Naive thymus-derived CD4-positive, alpha-beta T cell (primary cell): Measurements from ENCODE around the gene TBCD. TPM values are rescaled to one million over a fixed set of nuclear protein-coding genes. Genes with fewer than 3 reads are reported as not detected.

ENCODE experiments used
- ATAC-seq: fragments of 150-1000 bp; cut with Tn5 transposase; 2 replicates; pipeline ENCODE4 v1.10.0; 2021; ENCODE audit warnings: mild to moderate bottlenecking, moderate library complexity
- CTCF ChIA-PET: fragments of 350-600 bp; sonication (Branson Sonifier 250); formaldehyde crosslinking; loops from one replicate; lab custom pipeline; 2021; ENCODE audit warnings: antibody characterized with exemption; lab: Charles Lee
- POLR2A ChIA-PET: fragments of 350-600 bp; sonication (Branson Sonifier 250); formaldehyde crosslinking; loops from one replicate; lab custom pipeline; 2021; ENCODE audit warnings: antibody characterized with exemption, inconsistent platforms; lab: Charles Lee
- DNase-seq, 9 donors: peaks; one replicate each; pipeline versions ENCODE4 v3.0.0 to v3.0.0-alpha.2; 2020 to 2022; ENCODE audit warnings: mixed read lengths in 1 of 9
- H3K27ac ChIP-seq: one replicate; pipeline ENCODE4 v1.7.0; 2013; ENCODE audit warnings: mild to moderate bottlenecking, low read depth, low read length, moderate library complexity
- H3K27me3 ChIP-seq, 2 donors: one replicate each; pipeline ENCODE4 v1.7.0; 2013; ENCODE audit warnings: low read length in 2 of 2, mild to moderate bottlenecking in 2 of 2, moderate library complexity in 2 of 2; ENCODE audit not compliant: control insufficient read depth in 2 of 2, insufficient read depth in 2 of 2
- H3K36me3 ChIP-seq, 3 experiments: 1 replicate in 2 of 3; 2 replicates in 1 of 3; pipeline ENCODE4 v1.7.0; 2013; ENCODE audit warnings: low read length in 3 of 3, mild to moderate bottlenecking in 3 of 3, moderate library complexity in 1 of 3; ENCODE audit not compliant: insufficient read depth in 3 of 3, control insufficient read depth in 2 of 3
- H3K4me1 ChIP-seq, 2 donors: one replicate each; pipeline ENCODE4 v1.7.0; 2013; ENCODE audit warnings: low read length in 2 of 2, mild to moderate bottlenecking in 2 of 2, moderate library complexity in 1 of 2; ENCODE audit not compliant: control insufficient read depth in 2 of 2, insufficient read depth in 2 of 2
- H3K4me3 ChIP-seq: 2 replicates; pipeline ENCODE4 v1.7.0; 2013; ENCODE audit warnings: mild to moderate bottlenecking, low read length
- H3K9me3 ChIP-seq, 3 experiments: 1 replicate in 2 of 3; 2 replicates in 1 of 3; pipeline ENCODE4 v1.7.0; 2013; ENCODE audit warnings: low read length in 3 of 3; ENCODE audit not compliant: control insufficient read depth in 2 of 3
- H3K27ac Mint-ChIP-seq, 9 donors: one replicate each; pipeline ENCODE4 v1.8.0; 2020 to 2022; ENCODE audit warnings: mixed read lengths in 9 of 9, mild to moderate bottlenecking in 8 of 9, moderate library complexity in 5 of 9, inconsistent platforms in 2 of 9
- H3K27me3 Mint-ChIP-seq, 5 donors: one replicate each; pipeline ENCODE4 v1.8.0; 2021 to 2022; ENCODE audit warnings: mixed read lengths in 5 of 5, mild to moderate bottlenecking in 1 of 5
- H3K36me3 Mint-ChIP-seq, 5 donors: one replicate each; pipeline ENCODE4 v1.8.0; 2020 to 2022; ENCODE audit warnings: mixed read lengths in 5 of 5, mild to moderate bottlenecking in 3 of 5, inconsistent platforms in 1 of 5
- H3K4me1 Mint-ChIP-seq, 7 donors: one replicate each; pipeline ENCODE4 v1.8.0; 2020 to 2022; ENCODE audit warnings: mixed read lengths in 7 of 7, mild to moderate bottlenecking in 3 of 7, inconsistent platforms in 1 of 7
- H3K4me3 Mint-ChIP-seq, 10 donors: one replicate each; pipeline ENCODE4 v1.8.0; 2020 to 2022; ENCODE audit warnings: mild to moderate bottlenecking in 10 of 10, mixed read lengths in 10 of 10, moderate library complexity in 6 of 10, inconsistent platforms in 2 of 10
- H3K9me3 Mint-ChIP-seq, 11 donors: one replicate each; pipeline ENCODE4 v1.8.0; 2020 to 2022; ENCODE audit warnings: mixed read lengths in 11 of 11, mild to moderate bottlenecking in 4 of 11, inconsistent platforms in 1 of 11, moderate library complexity in 1 of 11
- intact Hi-C, 2 donors: fragments of 100-400 bp; cut with micrococcal nuclease; formaldehyde crosslinking; loops; one replicate each; pipeline ENCODE4 v1.15.1; 2023
- polyA plus RNA-seq, 2 donors: library from polyadenylated mRNA; unstranded; fragments of 300-500 nt; fragmentation: Illumina TruSeq; gene quantifications; one replicate each; pipeline ENCODE4 v1.2.3, GENCODE V29; 2021
- total RNA-seq, 6 experiments: library from RNA in 5 of 6; stranded (reverse) in 5 of 6; gene quantifications; 1 replicate in 5 of 6; 2 replicates in 1 of 6; pipeline ENCODE4 v1.2.3 and lab custom pipeline; 2021 to 2026

TBCD gene
- total and polyA plus RNA-seq, 7 experiments from 2014 or later: 61.5 to 255 (median 123) TPM

DNA sequence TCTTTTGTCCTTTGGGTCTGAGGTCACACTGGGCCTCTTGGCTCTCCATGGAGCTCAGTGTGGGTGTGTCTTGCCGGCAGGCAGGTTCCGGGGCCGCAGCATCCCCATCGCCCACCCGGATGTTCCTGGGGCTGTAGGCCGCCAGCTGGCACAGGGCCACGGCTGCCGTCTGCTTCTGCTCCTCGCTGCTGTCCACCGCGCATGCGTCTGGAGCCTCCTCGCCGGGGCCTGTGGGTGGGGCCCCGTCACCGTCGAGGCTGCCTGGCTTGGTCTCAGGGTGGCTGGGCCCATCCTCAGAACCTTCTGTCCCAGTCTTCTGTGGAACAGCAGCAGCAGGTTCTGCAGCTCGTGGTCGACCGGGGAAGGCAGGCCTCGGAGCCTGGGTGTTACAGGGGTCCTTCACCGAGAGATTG is 78.4 kb downstream of the TBCD start:
- Histone ChIP-seq H3K9me3 (no peaks in the 10 kb centered on the region), H3K27ac (no peak overlapping the region), H3K4me3 (no peak overlapping the region), H3K36me3 (peaks cover 0 to 26% (median 0%) of the 10 kb centered on the region in 3 experiments), H3K27me3 (no peaks in the 10 kb centered on the region), H3K4me1 (no peaks in the 10 kb centered on the region)
- H3K4me1 Mint-ChIP-seq: peaks cover 0 to 9% (median 0%) of the 10 kb centered on the region in 7 donors
- H3K9me3 Mint-ChIP-seq: peaks cover 0 to 9% (median 0%) of the 10 kb centered on the region in 11 donors
- intact Hi-C loops: no loop called here
- H3K4me3 Mint-ChIP-seq: no peak overlapping the region
- ChIA-PET CTCF (no interaction called here), POLR2A (interaction anchor here (0.8 to 1.2 kb wide), 2 partner anchors 12 to 39 kb away, joined by 3 read pairs; no protein-coding TSS in a partner anchor)
- no peak overlapping the region for H3K27ac Mint-ChIP-seq
- no peak for ATAC-seq
- peaks cover 7 to 30% (median 19%) of the 10 kb centered on the region in 5 donors for H3K36me3 Mint-ChIP-seq
- DNase-seq: no peak
- H3K27me3 Mint-ChIP-seq: no peaks in the 10 kb centered on the region

DNA sequence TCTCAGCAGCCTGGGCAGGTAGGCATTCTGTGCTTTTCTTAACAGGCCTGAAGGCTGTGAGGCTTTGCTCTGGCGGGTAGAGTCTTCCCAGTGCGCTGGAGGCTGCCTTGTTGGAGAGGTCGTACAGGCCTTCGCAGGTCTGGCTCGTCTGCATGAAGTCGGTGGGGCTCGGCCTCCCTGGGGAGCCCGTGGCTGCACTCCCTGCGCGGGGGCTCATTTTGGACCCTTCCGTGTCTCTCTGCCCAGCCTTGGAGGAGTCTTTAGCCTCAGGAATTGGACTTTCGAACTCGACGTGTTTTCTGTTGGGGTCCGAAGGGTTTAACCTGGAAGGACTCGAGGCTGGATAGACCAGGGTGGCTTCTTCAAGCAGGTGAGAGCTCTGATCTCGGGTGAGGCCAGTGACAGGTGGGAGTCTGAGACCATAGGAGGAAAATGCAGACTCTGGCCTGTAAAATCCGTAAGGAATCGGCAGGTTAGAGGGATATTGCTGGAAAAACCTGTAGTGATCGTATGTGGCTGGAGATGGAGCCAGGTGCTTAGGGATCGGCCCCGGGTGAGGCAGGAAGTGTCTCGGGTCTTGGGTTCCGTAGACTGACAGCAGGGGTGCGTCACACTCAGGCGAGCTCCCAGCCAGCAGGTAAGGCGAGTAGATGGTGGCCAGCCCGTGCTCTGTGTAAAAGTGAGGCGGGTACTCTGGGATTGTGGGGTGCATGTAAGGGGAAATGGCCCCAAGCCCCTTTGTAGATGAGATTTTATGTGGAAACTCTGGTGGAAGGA is 79.4 kb downstream of the TBCD start:
- Histone ChIP-seq H3K9me3 (no peaks in the 10 kb centered on the region), H3K27ac (no peak overlapping the region), H3K36me3 (peaks cover 0 to 29% (median 0%) of the 10 kb centered on the region in 3 experiments), H3K4me1 (no peaks in the 10 kb centered on the region), H3K4me3 (no peak overlapping the region), H3K27me3 (no peaks in the 10 kb centered on the region)
- ChIA-PET CTCF (no interaction called here), POLR2A (no interaction called here)
- Mint-ChIP-seq H3K36me3 (peaks cover 7 to 30% (median 19%) of the 10 kb centered on the region in 5 donors), H3K9me3 (peaks cover 0 to 9% (median 0%) of the 10 kb centered on the region in 11 donors), H3K27me3 (no peaks in the 10 kb centered on the region), H3K4me1 (peaks cover 0 to 9% (median 0%) of the 10 kb centered on the region in 7 donors), H3K4me3 (no peak overlapping the region), H3K27ac (peak overlapping the region in 1 of 9 donors; percentile 58)
- no peak for DNase-seq
- intact Hi-C loops: no loop called here
- no peak for ATAC-seq

DNA sequence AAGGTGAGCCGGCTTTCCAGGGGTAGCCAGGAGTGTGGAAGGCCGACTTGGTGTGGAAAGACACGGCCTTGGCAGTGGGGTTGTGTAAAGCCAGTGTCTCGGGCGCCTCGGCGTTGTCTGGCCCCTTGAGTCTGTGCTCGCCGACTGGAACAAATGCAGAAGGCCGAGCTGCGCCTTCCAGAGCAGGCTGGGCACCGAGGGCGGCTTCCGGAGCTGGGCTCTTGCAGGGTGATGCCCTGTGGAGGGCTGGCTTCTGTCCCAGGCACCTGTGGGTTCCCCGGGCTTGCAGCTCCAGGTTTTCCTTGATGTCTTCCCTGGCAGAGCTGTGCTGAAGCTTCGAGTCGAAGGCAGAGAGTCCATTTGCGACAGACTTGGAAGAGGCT is 79.9 kb downstream of the TBCD start:
- H3K4me1 Mint-ChIP-seq: peaks cover 0 to 9% (median 0%) of the 10 kb centered on the region in 7 donors
- ATAC-seq (no peak), DNase-seq (no peak)
- H3K4me3 ChIP-seq: no peak overlapping the region
- H3K27ac Mint-ChIP-seq: peak overlapping the region in 1 of 9 donors; percentile 33
- ChIA-PET CTCF (interaction anchor here (0.9 kb wide), 1 partner anchor 23 kb away, joined by 6 read pairs; no protein-coding TSS in a partner anchor), POLR2A (no interaction called here)
- peaks cover 0 to 31% (median 0%) of the 10 kb centered on the region in 3 experiments for H3K36me3 ChIP-seq
- intact Hi-C loops: no loop called here
- no peak overlapping the region for H3K27ac ChIP-seq
- H3K36me3 Mint-ChIP-seq: peaks cover 7 to 32% (median 19%) of the 10 kb centered on the region in 5 donors
- peaks cover 0 to 9% (median 0%) of the 10 kb centered on the region in 11 donors for H3K9me3 Mint-ChIP-seq
- no peaks in the 10 kb centered on the region for H3K27me3 ChIP-seq
- no peak overlapping the region for H3K4me3 Mint-ChIP-seq
- H3K9me3 ChIP-seq: no peaks in the 10 kb centered on the region
- H3K27me3 Mint-ChIP-seq: no peaks in the 10 kb centered on the region
- no peaks in the 10 kb centered on the region for H3K4me1 ChIP-seq

- H3K36me3 Mint-ChIP-seq: peaks cover 7 to 29% (median 18%) of the 10 kb centered on the region in 5 donors
- H3K4me3 Mint-ChIP-seq: no peak overlapping the region
- intact Hi-C loops: no loop called here
These were observed 80.5 kb downstream of the TBCD start for GRCh38 chr17:82832411-82832810.

GRCh38 chr17:82832881-82833475 is 81.1 kb downstream of the TBCD start:
- no peak overlapping the region for H3K4me3 ChIP-seq
- no peak overlapping the region for H3K27ac Mint-ChIP-seq
- peaks cover 7 to 27% (median 15%) of the 10 kb centered on the region in 5 donors for H3K36me3 Mint-ChIP-seq
- intact Hi-C loops: no loop called here
- no peak overlapping the region for H3K4me3 Mint-ChIP-seq
- POLR2A ChIA-PET: interaction anchor here (0.9 kb wide), 1 partner anchor 11 kb away, joined by 5 read pairs; no protein-coding TSS in a partner anchor
- H3K27me3 Mint-ChIP-seq: no peaks in the 10 kb centered on the region
- H3K36me3 ChIP-seq: peaks cover 0 to 22% (median 0%) of the 10 kb centered on the region in 3 experiments
- H3K9me3 Mint-ChIP-seq: peaks cover 0 to 5% (median 0%) of the 10 kb centered on the region in 11 donors
- CTCF ChIA-PET: no interaction called here
- H3K27ac ChIP-seq: no peak overlapping the region
- H3K27me3 ChIP-seq: no peaks in the 10 kb centered on the region
- no peaks in the 10 kb centered on the region for H3K9me3 ChIP-seq
- H3K4me1 ChIP-seq: no peaks in the 10 kb centered on the region
- ATAC-seq (no peak), DNase-seq (no peak)
- peaks cover 0 to 8% (median 2%) of the 10 kb centered on the region in 7 donors for H3K4me1 Mint-ChIP-seq

More at GRCh38 chr17:82832411-82832810, 80.5 kb downstream of the TBCD start:
- POLR2A ChIA-PET: no interaction called here
- H3K27ac Mint-ChIP-seq: no peak overlapping the region
- no peak for DNase-seq
- H3K9me3 Mint-ChIP-seq: peaks cover 0 to 9% (median 0%) of the 10 kb centered on the region in 11 donors
- Histone ChIP-seq H3K27me3 (no peaks in the 10 kb centered on the region), H3K4me1 (no peaks in the 10 kb centered on the region), H3K9me3 (no peaks in the 10 kb centered on the region), H3K27ac (no peak overlapping the region), H3K4me3 (no peak overlapping the region), H3K36me3 (peaks cover 0 to 27% (median 0%) of the 10 kb centered on the region in 3 experiments)
- H3K4me1 Mint-ChIP-seq: peaks cover 0 to 6% (median 0%) of the 10 kb centered on the region in 7 donors
- ATAC-seq: no peak
- CTCF ChIA-PET: interaction anchor here (0.9 kb wide), 1 partner anchor 22 kb away, joined by 6 read pairs; no protein-coding TSS in a partner anchor
- no peaks in the 10 kb centered on the region for H3K27me3 Mint-ChIP-seq

DNA sequence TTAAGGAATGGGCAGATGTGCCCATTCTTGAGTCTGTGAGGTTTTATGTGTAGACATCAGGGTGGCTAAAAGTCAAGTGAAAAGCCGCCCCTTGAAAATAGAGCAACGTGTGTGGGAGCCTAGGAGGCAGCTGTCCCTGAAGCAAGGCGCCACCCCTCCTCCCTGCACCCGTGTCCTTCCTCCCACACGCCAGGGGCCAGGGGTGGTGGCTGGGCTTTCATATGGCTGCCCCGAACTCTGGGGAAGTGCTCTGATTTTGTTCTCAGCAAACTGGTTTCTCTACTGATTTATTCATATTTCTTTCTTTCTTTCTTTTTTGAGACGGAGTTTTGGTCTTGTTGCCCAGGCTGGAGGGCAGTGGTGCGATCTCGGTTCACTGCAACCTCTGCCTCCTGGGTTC is 83.3 kb downstream of the TBCD start:
- Histone ChIP-seq H3K9me3 (no peaks in the 10 kb centered on the region), H3K27me3 (no peaks in the 10 kb centered on the region), H3K4me3 (no peak overlapping the region), H3K36me3 (peaks cover 0 to 10% (median 0%) of the 10 kb centered on the region in 3 experiments), H3K4me1 (no peaks in the 10 kb centered on the region), H3K27ac (no peak overlapping the region)
- H3K9me3 Mint-ChIP-seq: no peaks in the 10 kb centered on the region
- POLR2A ChIA-PET: interaction anchor here (0.7 kb wide), 1 partner anchor 597 kb away, joined by 9 read pairs; no protein-coding TSS in a partner anchor
- H3K36me3 Mint-ChIP-seq: peaks cover 0 to 18% (median 0%) of the 10 kb centered on the region in 5 donors
- CTCF ChIA-PET: interaction anchor here (0.6 kb wide), 1 partner anchor 44 kb away, joined by 3 read pairs; no protein-coding TSS in a partner anchor
- no peak overlapping the region for H3K27ac Mint-ChIP-seq
- H3K4me3 Mint-ChIP-seq: no peak overlapping the region
- ATAC-seq: no peak
- intact Hi-C loops: no loop called here
- no peaks in the 10 kb centered on the region for H3K27me3 Mint-ChIP-seq
- no peak for DNase-seq
- H3K4me1 Mint-ChIP-seq: peaks cover 0 to 8% (median 3%) of the 10 kb centered on the region in 7 donors
